ENCODE measurements around the gene MBLAC2. TPM values are rescaled to one million over a fixed set of nuclear protein-coding genes. Genes with fewer than 3 reads are reported as not detected.

The MBLAC2 gene
- total RNA-seq, 4 donors from 2014 or later: 6.0 to 10.3 (median 9.9) TPM

DNA sequence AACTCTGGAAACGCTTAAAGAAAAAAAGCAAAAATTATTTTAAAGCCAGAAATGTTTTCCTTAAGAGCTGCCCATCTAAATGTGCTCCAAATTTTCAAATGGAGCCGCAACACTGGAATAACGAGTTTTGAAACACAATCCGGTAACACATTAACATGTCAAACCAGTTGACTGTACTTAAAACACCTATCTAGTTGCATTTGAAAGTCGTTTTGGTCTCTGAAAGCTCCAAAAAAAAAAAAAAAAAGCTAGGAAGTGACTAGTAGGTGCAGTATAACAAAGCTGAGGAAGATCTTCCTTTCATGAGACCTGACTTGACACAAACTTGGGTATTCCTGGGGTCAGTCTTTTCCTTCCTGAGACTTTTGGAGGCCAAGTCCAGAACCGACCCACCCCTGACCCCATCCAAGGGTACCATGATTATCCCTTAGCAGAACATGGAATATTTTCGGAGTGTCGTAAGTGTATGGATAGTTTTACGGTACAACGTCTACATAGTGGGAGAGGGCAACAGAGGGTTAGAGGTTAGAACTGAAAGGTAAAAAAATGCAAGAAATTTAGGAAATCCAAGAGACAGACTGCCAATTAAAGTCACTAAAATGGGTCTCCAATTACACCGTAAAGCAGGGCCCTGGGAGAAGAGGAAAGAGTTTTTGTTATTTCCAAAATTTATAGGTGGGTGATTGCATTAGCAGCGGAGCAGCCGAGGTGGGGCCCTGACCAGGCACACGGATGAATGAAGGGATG, 65.8 kb downstream of the MBLAC2 start:
- Histone ChIP-seq H3K27ac (peak overlapping the region; percentile 98), H3K36me3 (peaks cover 5% of the 10 kb centered on the region), H3K4me1 (peaks cover 20% of the 10 kb centered on the region), H3K9me3 (no peaks in the 10 kb centered on the region), H3K4me3 (peak overlapping the region; percentile 87), H3K27me3 (no peaks in the 10 kb centered on the region)
- TF ChIP-seq EP300 (IDR thresholded peaks at IDR 0.05): no peak
- TF ChIP-seq, protein P1, sequence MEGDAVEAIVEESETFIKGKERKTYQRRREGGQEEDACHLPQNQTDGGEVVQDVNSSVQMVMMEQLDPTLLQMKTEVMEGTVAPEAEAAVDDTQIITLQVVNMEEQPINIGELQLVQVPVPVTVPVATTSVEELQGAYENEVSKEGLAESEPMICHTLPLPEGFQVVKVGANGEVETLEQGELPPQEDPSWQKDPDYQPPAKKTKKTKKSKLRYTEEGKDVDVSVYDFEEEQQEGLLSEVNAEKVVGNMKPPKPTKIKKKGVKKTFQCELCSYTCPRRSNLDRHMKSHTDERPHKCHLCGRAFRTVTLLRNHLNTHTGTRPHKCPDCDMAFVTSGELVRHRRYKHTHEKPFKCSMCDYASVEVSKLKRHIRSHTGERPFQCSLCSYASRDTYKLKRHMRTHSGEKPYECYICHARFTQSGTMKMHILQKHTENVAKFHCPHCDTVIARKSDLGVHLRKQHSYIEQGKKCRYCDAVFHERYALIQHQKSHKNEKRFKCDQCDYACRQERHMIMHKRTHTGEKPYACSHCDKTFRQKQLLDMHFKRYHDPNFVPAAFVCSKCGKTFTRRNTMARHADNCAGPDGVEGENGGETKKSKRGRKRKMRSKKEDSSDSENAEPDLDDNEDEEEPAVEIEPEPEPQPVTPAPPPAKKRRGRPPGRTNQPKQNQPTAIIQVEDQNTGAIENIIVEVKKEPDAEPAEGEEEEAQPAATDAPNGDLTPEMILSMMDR (IDR thresholded peaks at IDR 0.05): no peak
- TF ChIP-seq POLR2AphosphoS5 (IDR thresholded peaks at IDR 0.05): no peak
- no peak for TF ChIP-seq POLR2A (IDR thresholded peaks at IDR 0.05)
- WGBS: 11% methylated on average over 14 of the region's 14 CpGs
- no peak for DNase-seq (ENCODE audit: low spot score in 2 of 2)

Other genes starting within 250 kb of the MBLAC2 start
- gene CETN3, start 65.0 kb downstream of the MBLAC2 start, total RNA-seq: 10 to 100 TPM in 1 of 4 donors, 1 to 10 TPM in 3; 5.5 to 13.7 (median 6.1) TPM
- gene POLR3G, start 93 bp upstream of the MBLAC2 start, total RNA-seq: 1 to 10 TPM; 3.2 to 7.3 (median 4.9) TPM
- 10 to 100 TPM in 1 of 4 donors, 1 to 10 TPM in 3; 6.4 to 13.7 (median 8.4) TPM for gene LYSMD3, start 54.8 kb upstream of the MBLAC2 start, total RNA-seq
- 1 to 10 TPM; 2.5 to 7.5 (median 4.5) TPM for gene ADGRV1, start 84.0 kb upstream of the MBLAC2 start, total RNA-seq

Data from suprapubic skin (tissue), 4 donors.